GM18517 (cell line): ENCODE measurements around the gene C1QB.

Source experiments
- ATAC-seq: cut with Tn5 transposase; IDR thresholded peaks from one replicate; pipeline ENCODE4 v1.9.1; 2021; ENCODE audit warnings: mild to moderate bottlenecking, moderate library complexity; ENCODE audit not compliant: unreplicated experiment

Gene C1QB

DNA sequence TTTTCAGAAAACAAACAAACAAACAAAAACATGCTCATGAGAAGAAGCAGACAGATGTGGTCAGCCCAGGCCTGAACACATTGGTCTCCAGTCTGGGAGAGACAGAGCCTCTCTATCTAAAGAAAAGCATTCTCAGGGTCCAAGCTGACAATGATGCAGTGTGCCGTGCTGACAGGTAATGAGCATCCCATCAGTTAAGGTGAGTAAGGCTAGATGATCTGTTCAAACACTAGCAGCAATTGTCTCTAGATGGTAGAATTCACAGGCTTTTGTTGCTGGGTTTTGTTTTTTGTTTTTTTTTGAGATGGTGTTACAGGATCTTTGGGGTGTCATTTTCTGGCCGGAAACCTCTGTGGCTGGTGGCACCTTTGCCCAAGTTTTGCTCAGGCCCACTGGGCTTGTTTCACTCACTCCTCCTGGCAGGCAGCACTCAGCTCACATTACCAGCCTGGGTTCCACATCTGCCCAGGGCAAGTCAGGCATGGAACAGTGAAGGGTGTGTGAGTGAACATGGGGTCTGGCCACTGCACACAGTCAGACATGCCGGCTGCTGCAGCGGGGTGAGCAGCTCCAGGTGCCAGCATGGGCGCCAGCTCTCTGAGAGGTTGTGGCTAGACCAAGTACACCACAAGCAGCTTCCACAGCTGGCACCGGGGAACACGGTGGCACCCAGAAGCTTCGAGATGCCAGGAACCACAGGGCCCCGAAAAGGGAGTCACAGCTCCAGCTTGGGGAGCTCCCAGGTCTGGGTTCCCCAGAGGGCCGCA is 19.2 kb upstream of the C1QB start:
- ATAC-seq: no peak

DNA sequence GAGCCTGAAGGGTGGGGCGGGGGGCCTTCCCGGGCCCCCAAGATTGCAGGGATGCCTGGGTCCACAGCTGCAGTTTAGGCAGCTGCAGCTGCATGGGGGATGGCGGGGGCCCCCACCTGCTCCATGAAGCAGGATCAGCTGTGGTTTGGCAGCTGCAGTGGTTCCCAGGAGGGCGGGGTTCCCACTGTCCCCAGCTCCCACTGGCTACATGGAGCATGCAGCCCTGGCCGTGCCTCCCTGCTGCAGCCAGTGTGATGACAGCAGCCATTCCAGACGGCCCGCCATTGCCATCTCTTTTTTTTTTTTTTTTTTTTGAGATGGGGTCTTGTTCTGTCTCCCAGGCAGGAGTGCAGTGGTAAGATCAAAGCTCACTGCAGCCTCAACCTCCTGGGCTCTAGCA is 17.6 kb upstream of the C1QB start:
- ATAC-seq: no peak

DNA sequence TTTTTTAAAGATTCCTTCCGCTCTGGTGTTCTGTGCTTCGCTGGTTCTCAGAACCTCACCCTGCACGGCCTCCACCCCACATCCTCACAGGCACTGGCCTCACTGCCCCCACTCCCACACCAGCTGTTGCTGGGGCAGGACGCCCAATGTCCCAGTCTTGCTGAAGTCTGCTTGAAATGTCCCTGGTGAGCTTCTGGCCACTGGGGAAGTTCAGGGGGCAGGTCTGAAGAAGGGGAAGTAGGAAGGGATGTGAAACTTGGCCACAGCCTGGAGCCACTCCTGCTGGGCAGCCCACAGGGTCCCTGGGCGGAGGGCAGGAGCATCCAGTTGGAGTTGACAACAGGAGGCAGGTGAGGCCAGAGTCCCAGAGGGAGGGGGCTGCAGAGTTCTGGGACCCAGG is 16.7 kb upstream of the C1QB start, which contains the start of gene C1QA:
C1QA (plus strand) TSS at position 276 of the 400 bp plus-strand sequence. CDS start 989 bp downstream, outside the sequence.
- no peak for ATAC-seq

DNA sequence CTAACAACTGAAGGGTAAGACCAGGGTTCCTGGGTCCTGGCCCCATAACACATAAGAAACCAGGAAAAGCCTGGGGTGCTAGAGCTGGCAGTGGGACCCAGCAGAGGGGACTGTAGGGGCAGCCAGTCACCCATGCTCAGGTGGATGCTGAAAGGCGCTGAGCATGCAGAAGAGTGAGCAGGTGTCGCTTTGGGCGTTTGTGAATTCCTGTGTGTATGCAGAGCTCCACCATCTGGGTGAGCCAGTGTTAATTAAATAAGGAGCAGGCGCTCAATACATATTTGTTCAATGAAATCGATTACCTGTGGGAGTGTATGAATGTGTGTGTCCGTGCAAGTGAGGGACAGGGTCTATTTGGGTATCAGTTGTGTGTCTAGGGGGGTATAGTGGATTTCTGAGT is 16.1 kb upstream of the C1QB start:
- no peak for ATAC-seq

DNA sequence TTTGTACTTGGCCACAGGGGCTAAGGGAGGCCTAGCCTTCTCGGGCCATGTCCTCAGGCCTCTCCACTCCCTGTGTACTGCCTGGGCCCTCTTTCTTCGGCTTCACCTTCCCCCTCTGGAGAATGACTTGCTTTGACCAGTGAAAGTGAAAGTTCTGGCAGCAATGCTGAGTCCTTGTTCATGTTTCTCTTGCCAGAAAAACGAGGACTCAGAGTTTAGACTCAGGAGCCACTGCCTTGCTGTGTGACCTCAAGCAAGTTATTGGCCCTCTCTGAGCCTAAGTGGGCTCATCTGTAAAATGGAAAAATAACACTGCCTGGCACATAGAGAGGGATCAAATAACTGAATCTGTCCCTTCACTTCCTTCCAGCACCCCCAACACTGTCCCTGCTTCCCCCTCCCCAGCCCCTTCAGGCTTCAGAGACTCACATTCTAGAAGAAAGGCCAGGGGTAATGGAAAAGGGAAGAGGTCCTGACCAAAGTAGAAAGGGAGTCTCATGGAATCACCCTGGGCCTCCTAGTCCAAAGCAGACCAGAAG is 15.1 kb upstream of the C1QB start:
- no peak for ATAC-seq

DNA sequence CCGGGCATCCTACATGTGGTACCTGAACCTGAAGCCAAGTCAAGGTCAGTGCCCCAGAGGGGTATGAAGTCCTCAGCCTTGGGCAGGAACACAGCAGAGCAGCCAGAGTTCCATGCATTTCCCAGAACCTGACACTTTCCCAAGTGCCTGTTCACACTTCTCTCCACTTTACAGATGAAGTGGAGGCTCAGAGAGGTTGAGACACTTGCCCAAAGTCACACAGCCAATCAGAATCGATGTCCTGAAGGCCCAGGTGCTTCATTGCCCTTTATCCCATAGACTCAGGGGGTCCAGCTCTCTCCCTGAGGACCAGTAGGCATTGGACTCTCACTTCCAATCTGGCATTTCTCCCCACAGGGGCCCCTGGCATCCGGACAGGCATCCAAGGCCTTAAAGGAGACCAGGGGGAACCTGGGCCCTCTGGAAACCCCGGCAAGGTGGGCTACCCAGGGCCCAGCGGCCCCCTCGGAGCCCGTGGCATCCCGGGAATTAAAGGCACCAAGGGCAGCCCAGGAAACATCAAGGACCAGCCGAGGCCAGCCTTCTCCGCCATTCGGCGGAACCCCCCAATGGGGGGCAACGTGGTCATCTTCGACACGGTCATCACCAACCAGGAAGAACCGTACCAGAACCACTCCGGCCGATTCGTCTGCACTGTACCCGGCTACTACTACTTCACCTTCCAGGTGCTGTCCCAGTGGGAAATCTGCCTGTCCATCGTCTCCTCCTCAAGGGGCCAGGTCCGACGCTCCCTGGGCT is 14.4 kb upstream of the C1QB start:
- ATAC-seq: no peak

DNA sequence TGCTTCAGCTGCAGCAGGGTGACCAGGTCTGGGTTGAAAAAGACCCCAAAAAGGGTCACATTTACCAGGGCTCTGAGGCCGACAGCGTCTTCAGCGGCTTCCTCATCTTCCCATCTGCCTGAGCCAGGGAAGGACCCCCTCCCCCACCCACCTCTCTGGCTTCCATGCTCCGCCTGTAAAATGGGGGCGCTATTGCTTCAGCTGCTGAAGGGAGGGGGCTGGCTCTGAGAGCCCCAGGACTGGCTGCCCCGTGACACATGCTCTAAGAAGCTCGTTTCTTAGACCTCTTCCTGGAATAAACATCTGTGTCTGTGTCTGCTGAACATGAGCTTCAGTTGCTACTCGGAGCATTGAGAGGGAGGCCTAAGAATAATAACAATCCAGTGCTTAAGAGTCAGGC is 13.8 kb upstream of the C1QB start:
- ATAC-seq: no peak

DNA sequence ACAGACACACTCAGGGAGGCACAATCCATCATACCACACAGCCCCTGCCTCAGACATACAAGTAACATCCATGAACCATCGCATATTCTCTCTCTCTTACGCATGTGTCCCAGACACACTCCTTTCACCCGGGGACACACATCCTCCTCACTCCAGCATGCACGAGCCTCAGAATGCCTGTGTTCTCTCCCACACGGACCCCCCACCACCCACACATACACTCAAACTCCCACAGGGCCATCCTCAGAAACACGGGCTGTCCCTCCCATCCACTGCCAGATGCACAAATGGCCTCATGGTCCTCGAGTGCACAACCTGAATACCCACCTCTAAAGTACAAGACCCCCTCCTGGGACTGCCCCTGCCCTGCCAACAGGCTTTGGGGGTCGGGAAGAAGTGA is 11.8 kb upstream of the C1QB start:
- no peak for ATAC-seq

DNA sequence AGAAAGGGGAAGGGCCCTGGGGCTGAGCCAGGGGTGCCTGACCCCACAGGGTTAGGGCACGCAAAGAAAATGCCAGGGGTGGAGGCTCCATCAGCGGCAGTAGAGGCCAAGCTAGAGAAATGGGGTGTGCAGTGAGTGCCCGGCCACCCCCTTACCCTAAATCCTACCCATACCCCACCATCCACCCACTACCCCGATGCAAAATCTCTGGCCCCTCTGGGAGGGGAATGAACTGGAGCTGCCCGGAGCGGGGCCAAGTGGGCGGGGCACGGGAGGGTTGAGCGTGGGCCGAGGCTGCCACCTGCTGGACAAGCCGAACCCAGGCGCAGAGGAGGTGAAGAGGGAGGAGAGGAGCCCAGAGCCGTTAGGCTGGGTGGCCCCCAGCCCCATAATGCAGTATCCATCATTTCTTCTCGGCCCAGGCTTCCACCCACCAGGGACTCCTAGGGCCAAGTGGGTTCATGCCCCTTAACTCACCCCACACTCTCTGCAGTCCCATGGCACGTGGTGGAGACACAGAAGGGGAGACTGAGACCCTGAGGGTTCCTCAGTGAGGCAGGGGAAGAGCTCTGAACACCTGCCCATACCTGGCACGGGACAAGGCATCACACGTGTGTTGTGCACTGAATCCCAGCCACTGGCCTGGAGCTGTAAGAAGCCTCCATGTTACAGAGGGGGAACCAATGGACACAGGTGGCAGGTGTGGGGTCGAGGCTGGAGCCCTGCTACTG is 11.0 kb upstream of the C1QB start:
- ATAC-seq: no peak

DNA sequence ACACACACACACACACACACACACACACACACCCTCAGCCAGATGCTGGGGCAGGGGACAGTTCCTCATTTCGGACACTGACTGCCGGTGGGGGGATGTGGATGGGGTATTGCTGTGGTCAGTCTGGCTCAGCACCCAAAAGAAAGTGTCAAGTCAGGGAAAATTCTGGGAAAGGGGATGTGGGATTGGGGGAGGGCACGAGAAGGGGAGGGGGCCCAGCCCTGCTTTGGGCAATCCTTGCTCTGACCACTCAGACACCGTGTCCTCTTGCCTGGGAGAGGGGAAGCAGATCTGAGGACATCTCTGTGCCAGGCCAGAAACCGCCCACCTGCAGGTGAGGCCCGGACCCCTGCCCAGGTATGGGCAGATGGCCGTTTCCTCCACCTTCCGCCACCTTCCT is 9.7 kb upstream of the C1QB start, which contains the start of gene C1QC:
C1QC (plus strand) TSS at position 253 of the 400 bp plus-strand sequence. CDS start 391 bp downstream, outside the sequence.
- ATAC-seq: no peak

DNA sequence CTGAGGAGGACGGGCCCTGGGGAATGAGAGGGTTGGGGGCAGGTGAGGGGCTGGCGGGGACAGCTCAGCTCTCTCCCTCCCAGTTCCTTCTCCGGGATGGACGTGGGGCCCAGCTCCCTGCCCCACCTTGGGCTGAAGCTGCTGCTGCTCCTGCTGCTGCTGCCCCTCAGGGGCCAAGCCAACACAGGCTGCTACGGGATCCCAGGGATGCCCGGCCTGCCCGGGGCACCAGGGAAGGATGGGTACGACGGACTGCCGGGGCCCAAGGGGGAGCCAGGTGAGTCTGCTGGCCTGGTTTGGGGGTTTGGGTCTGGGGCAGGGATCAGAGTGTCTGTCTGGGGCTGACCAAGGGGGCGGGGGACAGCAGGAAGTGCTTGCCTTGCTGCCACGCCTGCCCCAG is 9.1 kb upstream of the C1QB start:
- no peak for ATAC-seq

DNA sequence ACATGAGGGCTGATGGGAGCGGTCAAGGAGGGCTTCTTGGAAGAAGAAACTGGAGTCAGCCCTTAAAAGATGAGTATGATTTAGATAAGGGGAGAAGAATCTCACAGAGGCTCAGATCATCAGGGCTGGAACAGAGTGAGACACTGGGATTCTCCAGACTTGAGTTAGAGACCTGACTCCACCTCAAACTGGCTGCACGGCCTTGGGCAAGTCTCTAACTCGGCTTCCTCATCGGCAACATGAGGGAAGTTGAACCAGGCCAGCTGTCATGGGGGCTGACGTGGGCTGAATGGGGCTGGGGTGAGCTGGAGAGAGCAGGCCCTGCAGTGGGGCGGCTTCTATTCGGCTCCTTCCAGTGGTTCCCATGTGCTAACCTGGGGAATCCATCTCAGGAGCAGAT is 7.1 kb upstream of the C1QB start:
- no peak for ATAC-seq

DNA sequence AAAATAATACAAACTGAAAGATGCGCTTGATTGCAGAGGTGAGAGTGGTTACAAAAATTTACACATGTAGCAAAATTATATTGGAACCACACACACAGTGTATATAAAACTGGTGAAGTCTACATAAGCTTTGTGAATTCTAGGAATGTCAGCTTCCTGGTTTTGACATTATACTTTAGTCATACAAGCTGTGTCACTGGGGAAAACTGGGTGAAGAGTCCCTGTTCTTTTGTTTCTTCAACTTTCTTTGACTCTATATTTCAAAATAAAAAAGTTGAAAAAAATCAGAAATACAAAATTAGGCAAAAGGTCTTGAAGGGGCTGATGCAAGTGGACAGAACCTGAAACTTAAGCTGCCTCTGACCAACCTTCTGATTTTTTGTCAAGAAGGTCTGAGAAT is 6.7 kb upstream of the C1QB start:
- no peak for ATAC-seq

DNA sequence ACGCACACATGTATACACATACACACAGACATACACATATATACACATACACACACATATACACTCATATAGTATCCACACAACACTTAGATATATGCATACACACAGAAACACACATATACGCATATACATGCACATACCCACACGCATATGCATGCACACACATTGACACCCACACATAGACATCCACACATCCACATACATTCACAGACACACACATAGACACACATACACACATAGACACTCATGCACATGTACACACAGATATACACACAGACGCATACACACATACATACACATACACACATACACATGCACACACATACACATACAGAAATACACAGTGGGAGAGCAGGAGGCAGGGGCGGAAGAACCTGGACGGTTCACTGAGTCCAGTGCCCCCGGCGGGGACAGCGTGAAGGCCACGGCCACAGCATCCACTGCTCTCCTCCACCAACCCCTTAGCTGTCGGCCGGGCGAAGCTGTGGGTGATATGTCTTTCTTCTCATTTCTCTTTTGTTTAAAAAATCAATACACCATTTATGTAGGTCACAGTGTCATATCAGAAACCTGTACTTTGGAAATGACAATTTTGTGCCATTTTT is 2.8 kb upstream of the C1QB start:
- ATAC-seq: no peak

DNA sequence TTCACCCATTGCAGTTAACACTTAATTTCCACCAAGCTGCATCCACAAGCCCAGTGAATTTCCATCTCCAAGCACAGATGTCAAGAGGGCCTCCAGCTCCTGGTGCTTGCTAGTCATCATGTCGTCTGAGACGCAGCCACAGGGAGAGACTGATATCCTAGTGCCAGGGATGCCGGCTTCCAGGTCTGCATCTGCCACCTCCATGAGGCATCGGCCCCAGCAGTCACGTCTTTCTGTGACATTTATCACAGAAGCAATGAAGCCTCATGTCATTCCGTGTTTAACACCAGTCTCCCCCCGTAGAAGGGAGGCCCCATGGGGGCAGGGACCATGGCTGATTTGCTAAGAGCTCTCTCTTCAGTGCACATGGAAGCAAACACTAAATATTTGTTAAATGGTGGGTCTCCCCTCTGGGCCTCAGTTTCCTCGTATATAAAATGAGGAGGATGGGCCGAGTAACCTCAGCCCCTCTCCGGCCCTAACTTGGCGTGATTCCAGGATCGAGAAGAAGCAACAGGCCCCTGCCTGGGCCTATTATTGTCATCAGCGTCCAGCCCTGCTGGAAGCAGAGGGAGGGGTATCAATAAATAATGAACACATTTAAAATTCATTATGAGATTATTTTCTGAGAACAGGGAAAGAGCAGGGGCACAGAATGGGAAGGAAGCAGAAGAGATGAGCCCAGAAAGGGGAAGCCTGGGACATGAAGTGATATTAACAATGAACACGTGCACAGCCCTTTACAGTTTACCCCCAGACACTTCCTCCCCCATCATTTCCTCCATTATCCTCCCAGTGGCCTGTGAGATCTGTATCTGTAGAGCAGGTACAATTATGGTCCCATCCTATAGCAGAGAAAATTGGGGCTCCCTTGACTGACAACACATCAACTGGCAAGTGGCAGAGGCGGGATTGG is 837 bp upstream of the C1QB start:
- ATAC-seq: no peak

DNA sequence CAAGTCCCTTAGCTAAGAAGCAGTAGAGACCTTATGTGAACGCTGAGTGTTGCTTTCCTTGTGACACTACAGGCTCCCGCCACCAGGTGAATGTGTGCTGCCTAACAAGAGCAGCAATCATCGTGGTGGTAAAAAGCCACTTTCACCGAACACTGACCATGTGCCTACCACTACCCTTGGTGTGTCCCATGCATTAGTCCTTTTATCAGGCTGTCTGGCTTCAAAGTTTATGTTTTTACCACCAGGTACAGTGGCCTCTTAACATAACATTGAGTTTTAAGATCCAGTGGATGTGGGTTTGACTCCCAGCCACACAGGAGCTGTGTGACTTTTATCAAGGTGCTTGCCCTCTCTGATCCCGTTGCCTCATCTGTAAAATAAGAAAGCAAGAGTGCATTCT is 1.7 kb downstream of the C1QB start:
- ATAC-seq: no peak

DNA sequence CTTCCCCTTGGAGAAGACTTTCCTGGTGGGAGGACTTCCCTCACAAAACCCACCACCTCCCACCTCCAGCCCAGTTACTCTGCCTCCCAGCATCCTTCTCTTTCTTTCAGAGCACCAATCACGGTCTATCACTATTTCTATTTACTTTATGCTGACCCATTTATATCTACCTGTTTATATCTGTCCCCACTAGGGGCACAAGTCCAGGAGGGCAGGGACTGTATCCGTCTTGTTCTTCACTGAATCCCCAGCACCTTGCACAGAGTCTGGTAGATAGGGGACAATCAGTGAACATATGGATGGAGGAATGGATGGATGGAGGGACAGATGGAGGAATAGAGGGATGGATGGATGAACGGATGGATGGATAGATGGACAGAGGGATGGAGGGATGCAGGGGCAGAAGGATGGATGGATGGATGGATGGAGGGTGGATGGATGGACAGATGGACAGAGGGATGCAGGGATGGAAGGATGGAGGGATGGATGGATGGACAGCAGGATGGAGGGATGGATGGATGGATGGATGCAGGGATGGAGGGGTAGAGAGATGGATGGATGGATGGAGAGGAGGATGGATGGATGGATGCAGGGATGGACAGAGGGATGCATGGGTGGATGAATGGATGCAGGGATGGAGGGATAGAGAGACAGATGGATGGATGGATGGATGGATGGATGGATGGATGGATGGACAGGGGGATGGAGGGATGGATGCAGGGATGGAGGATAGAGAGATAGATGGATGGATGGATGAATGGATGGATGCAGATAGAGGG is 5.5 kb downstream of the C1QB start:
- no peak for ATAC-seq

DNA sequence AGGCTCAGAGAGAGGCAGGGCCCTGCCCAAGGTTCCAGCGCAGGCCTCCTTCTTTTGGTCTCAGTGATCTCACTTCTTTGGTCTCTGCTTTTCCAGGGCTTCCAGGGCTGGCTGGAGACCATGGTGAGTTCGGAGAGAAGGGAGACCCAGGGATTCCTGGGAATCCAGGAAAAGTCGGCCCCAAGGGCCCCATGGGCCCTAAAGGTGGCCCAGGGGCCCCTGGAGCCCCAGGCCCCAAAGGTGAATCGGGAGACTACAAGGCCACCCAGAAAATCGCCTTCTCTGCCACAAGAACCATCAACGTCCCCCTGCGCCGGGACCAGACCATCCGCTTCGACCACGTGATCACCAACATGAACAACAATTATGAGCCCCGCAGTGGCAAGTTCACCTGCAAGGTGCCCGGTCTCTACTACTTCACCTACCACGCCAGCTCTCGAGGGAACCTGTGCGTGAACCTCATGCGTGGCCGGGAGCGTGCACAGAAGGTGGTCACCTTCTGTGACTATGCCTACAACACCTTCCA is 7.7 kb downstream of the C1QB start:
- ATAC-seq: no peak

DNA sequence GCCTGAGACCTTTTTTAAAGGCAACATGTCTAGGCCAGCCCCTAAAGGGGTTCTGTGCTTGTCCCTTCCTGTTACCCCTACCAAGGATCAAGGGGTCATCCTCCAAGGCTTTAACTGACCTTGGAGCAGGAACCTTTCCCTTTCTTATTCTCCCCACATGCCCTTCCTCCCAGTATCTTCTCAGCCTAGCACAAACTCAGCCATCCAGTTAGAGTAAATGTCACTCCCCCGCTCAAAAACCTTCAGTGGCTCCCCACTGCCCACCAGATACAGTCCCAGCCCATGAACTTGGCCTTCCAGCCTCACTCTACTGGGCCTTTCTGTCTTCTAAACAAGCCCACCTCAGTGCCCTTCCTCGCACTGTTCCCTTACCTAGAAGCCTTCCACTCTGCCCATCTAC is 8.8 kb downstream of the C1QB start:
- no peak for ATAC-seq
